Thyroid gland (tissue), 4 donors: Measurements from ENCODE around the gene ZNF654.

Experiments
- POLR2A ChIP-seq, 2 donors: fragments of 450-650 bp; IDR thresholded peaks; one replicate each; pipeline ENCODE4 v1.6.1; 2017; ENCODE audit warnings: antibody characterized with exemption in 2 of 2, mild to moderate bottlenecking in 2 of 2, moderate library complexity in 1 of 2
- TF ChIP-seq, protein P1 (sequence below), 6 experiments: fragments of 200-600 bp in 3 of 6; fragments of 450-650 bp in 3 of 6; sonication (generic) in 3 of 6; IDR thresholded peaks; one replicate each; pipeline ENCODE4 v1.5.1; 2016 to 2019; ENCODE audit warnings: antibody characterized with exemption in 6 of 6, mild to moderate bottlenecking in 2 of 6, inconsistent platforms in 1 of 6, moderate library complexity in 1 of 6

GRCh38 chr3:88092270-88092669 lies 33.2 kb downstream of the ZNF654 start:
- TF ChIP-seq, protein P1, sequence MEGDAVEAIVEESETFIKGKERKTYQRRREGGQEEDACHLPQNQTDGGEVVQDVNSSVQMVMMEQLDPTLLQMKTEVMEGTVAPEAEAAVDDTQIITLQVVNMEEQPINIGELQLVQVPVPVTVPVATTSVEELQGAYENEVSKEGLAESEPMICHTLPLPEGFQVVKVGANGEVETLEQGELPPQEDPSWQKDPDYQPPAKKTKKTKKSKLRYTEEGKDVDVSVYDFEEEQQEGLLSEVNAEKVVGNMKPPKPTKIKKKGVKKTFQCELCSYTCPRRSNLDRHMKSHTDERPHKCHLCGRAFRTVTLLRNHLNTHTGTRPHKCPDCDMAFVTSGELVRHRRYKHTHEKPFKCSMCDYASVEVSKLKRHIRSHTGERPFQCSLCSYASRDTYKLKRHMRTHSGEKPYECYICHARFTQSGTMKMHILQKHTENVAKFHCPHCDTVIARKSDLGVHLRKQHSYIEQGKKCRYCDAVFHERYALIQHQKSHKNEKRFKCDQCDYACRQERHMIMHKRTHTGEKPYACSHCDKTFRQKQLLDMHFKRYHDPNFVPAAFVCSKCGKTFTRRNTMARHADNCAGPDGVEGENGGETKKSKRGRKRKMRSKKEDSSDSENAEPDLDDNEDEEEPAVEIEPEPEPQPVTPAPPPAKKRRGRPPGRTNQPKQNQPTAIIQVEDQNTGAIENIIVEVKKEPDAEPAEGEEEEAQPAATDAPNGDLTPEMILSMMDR (IDR thresholded peaks at IDR 0.05), result no peak
- no peak for TF ChIP-seq POLR2A (IDR thresholded peaks at IDR 0.05)
